HG03103 (cell line): ENCODE results near the gene DBH.

ENCODE experiments used
- ATAC-seq: cut with Tn5 transposase; IDR thresholded peaks from one replicate; pipeline ENCODE4 v1.9.1; 2021; ENCODE audit warnings: low read depth; ENCODE audit not compliant: unreplicated experiment

The DBH gene

GRCh38 chr9:133603135-133603927, 32.8 kb upstream of the DBH start:
- no peak for ATAC-seq

- ATAC-seq: no peak
Measured at GRCh38 chr9:133604214-133604613, 31.9 kb upstream of the DBH start.

GRCh38 chr9:133604856-133605255, 31.3 kb upstream of the DBH start:
- ATAC-seq: no peak

GRCh38 chr9:133605446-133605845, 30.7 kb upstream of the DBH start:
- ATAC-seq: no peak

- no peak for ATAC-seq
Measured at GRCh38 chr9:133605856-133606707, 30.1 kb upstream of the DBH start.

- ATAC-seq: no peak
Measured at GRCh38 chr9:133606708-133607025, 29.5 kb upstream of the DBH start.

GRCh38 chr9:133607381-133607780, 28.8 kb upstream of the DBH start:
- no peak for ATAC-seq

GRCh38 chr9:133607976-133608375, 28.2 kb upstream of the DBH start:
- no peak for ATAC-seq

GRCh38 chr9:133608382-133608781, 27.8 kb upstream of the DBH start:
- no peak for ATAC-seq

- ATAC-seq: no peak
Measured at GRCh38 chr9:133608889-133609288, 27.3 kb upstream of the DBH start.

- no peak for ATAC-seq
Measured at GRCh38 chr9:133609311-133610098, 26.7 kb upstream of the DBH start, which contains the start of gene FAM163B. Gene FAM163B (minus strand): TSS chr9:133609389. CDS start chr9:133580223, 29,166 bp downstream.

- no peak for ATAC-seq
Measured at GRCh38 chr9:133610845-133611244, 25.3 kb upstream of the DBH start.

- ATAC-seq: no peak
Measured at GRCh38 chr9:133612051-133612450, 24.1 kb upstream of the DBH start.

- ATAC-seq: no peak
Measured at GRCh38 chr9:133612816-133613215, 23.3 kb upstream of the DBH start.

GRCh38 chr9:133613432-133613831, 22.7 kb upstream of the DBH start:
- no peak for ATAC-seq

- ATAC-seq: no peak
Measured at GRCh38 chr9:133614056-133614455, 22.1 kb upstream of the DBH start.

GRCh38 chr9:133614678-133615077, 21.5 kb upstream of the DBH start:
- ATAC-seq: no peak

GRCh38 chr9:133615186-133615585, 21.0 kb upstream of the DBH start:
- no peak for ATAC-seq

- no peak for ATAC-seq
Measured at GRCh38 chr9:133615606-133616188, 20.5 kb upstream of the DBH start.

- ATAC-seq: no peak
Measured at GRCh38 chr9:133616643-133617405, 19.3 kb upstream of the DBH start.
